ENCODE data around the gene GUK1. TPM values are rescaled to one million over a fixed set of nuclear protein-coding genes. Genes with fewer than 3 reads are reported as not detected.

The GUK1 gene
- total and polyA plus RNA-seq, 4 donors = 247 to 973 (median 454) TPM

- WGBS, 2 donors = 81% methylated on average over 13 to 15 of the region's 15 CpGs
- peak; percentile 42 to 53 for DNase-seq
- H3K36me3 ChIP-seq (ENCODE audit: control insufficient read depth in 1 of 2, insufficient read depth in 2 of 2, low read length in 1 of 2) = no peaks in the 10 kb centered on the region
- no peak overlapping the region for H3K27ac ChIP-seq (ENCODE audit: low read depth in 1 of 2, low read length in 2 of 2)
- H3K9me3 ChIP-seq (ENCODE audit: control insufficient read depth, low read length) = no peaks in the 10 kb centered on the region
- H3K4me1 ChIP-seq (ENCODE audit: control insufficient read depth in 1 of 2, insufficient read depth in 2 of 2, low read length in 2 of 2) = no peaks in the 10 kb centered on the region
- no peak overlapping the region for H3K4me3 ChIP-seq (ENCODE audit: low read length in 2 of 2)
- no peaks in the 10 kb centered on the region for H3K27me3 ChIP-seq (ENCODE audit: control insufficient read depth in 1 of 2, insufficient read depth in 2 of 2, low read length in 1 of 2)
- no peak for ATAC-seq (ENCODE audit: low FRiP score)
- intact Hi-C loops (cut with DNase I) = loop anchor here in 1 of 2 donors (10.0 kb wide), 1 partner anchor 375 kb away; no protein-coding TSS in a partner anchor
These were observed 20.2 kb downstream of the GUK1 start for GRCh38 chr1:228160201-228160761.

GRCh38 chr1:228161362-228161761 is 21.3 kb downstream of the GUK1 start:
- H3K27ac ChIP-seq (ENCODE audit: low read depth in 1 of 2, low read length in 2 of 2) = no peak overlapping the region
- intact Hi-C loops (cut with DNase I) = loop anchor here in 1 of 2 donors (10.0 kb wide), 1 partner anchor 377 kb away; no protein-coding TSS in a partner anchor
- DNase-seq = no peak
- no peaks in the 10 kb centered on the region for H3K9me3 ChIP-seq (ENCODE audit: control insufficient read depth, low read length)
- no peaks in the 10 kb centered on the region for H3K4me1 ChIP-seq (ENCODE audit: control insufficient read depth in 1 of 2, insufficient read depth in 2 of 2, low read length in 2 of 2)
- H3K36me3 ChIP-seq (ENCODE audit: control insufficient read depth in 1 of 2, insufficient read depth in 2 of 2, low read length in 1 of 2) = no peaks in the 10 kb centered on the region
- no peaks in the 10 kb centered on the region for H3K27me3 ChIP-seq (ENCODE audit: control insufficient read depth in 1 of 2, insufficient read depth in 2 of 2, low read length in 1 of 2)
- WGBS, 2 donors = 53 to 58% methylated on average over 6 to 7 of the region's 7 CpGs
- H3K4me3 ChIP-seq (ENCODE audit: low read length in 2 of 2) = no peak overlapping the region
- ATAC-seq (ENCODE audit: low FRiP score) = no peak

GRCh38 chr1:228161866-228162265 is 21.8 kb downstream of the GUK1 start:
- DNase-seq (no peak), ATAC-seq (ENCODE audit: low FRiP score) (no peak)
- 78% methylated on average over 9 of the region's 9 CpGs for WGBS, 2 donors
- Histone ChIP-seq H3K4me3 (ENCODE audit: low read length in 2 of 2) (no peak overlapping the region), H3K4me1 (ENCODE audit: control insufficient read depth in 1 of 2, insufficient read depth in 2 of 2, low read length in 2 of 2) (no peaks in the 10 kb centered on the region), H3K27me3 (ENCODE audit: control insufficient read depth in 1 of 2, insufficient read depth in 2 of 2, low read length in 1 of 2) (no peaks in the 10 kb centered on the region), H3K27ac (ENCODE audit: low read depth in 1 of 2, low read length in 2 of 2) (no peak overlapping the region), H3K36me3 (ENCODE audit: control insufficient read depth in 1 of 2, insufficient read depth in 2 of 2, low read length in 1 of 2) (no peaks in the 10 kb centered on the region), H3K9me3 (ENCODE audit: control insufficient read depth, low read length) (no peaks in the 10 kb centered on the region)
- intact Hi-C loops (cut with DNase I) = loop anchor here in 1 of 2 donors (10.0 kb wide), 1 partner anchor 377 kb away; no protein-coding TSS in a partner anchor

- H3K36me3 ChIP-seq (ENCODE audit: control insufficient read depth in 1 of 2, insufficient read depth in 2 of 2, low read length in 1 of 2) = no peaks in the 10 kb centered on the region
- no peaks in the 10 kb centered on the region for H3K4me1 ChIP-seq (ENCODE audit: control insufficient read depth in 1 of 2, insufficient read depth in 2 of 2, low read length in 2 of 2)
- no peaks in the 10 kb centered on the region for H3K27me3 ChIP-seq (ENCODE audit: control insufficient read depth in 1 of 2, insufficient read depth in 2 of 2, low read length in 1 of 2)
- intact Hi-C loops (cut with DNase I) = loop anchor here in 1 of 2 donors (10.0 kb wide), 1 partner anchor 378 kb away; no protein-coding TSS in a partner anchor
- H3K27ac ChIP-seq (ENCODE audit: low read depth in 1 of 2, low read length in 2 of 2) = no peak overlapping the region
- H3K9me3 ChIP-seq (ENCODE audit: control insufficient read depth, low read length) = no peaks in the 10 kb centered on the region
- H3K4me3 ChIP-seq (ENCODE audit: low read length in 2 of 2) = no peak overlapping the region
- ATAC-seq (ENCODE audit: low FRiP score) (no peak), DNase-seq (no peak)
- 34% methylated on average over 13 to 14 of the region's 14 CpGs for WGBS, 2 donors
These were observed 22.4 kb downstream of the GUK1 start for GRCh38 chr1:228162286-228163006.

GRCh38 chr1:228163007-228163753 is 23.1 kb downstream of the GUK1 start:
- Histone ChIP-seq H3K9me3 (ENCODE audit: control insufficient read depth, low read length) (no peaks in the 10 kb centered on the region), H3K27ac (ENCODE audit: low read depth in 1 of 2, low read length in 2 of 2) (no peak overlapping the region), H3K27me3 (ENCODE audit: control insufficient read depth in 1 of 2, insufficient read depth in 2 of 2, low read length in 1 of 2) (no peaks in the 10 kb centered on the region), H3K4me3 (ENCODE audit: low read length in 2 of 2) (no peak overlapping the region), H3K36me3 (ENCODE audit: control insufficient read depth in 1 of 2, insufficient read depth in 2 of 2, low read length in 1 of 2) (no peaks in the 10 kb centered on the region), H3K4me1 (ENCODE audit: control insufficient read depth in 1 of 2, insufficient read depth in 2 of 2, low read length in 2 of 2) (no peaks in the 10 kb centered on the region)
- intact Hi-C loops (cut with DNase I) = loop anchor here in 1 of 2 donors (10.0 kb wide), 1 partner anchor 378 kb away; no protein-coding TSS in a partner anchor
- 50 to 53% methylated on average over 30 of the region's 30 CpGs for WGBS, 2 donors
- DNase-seq (no peak), ATAC-seq (ENCODE audit: low FRiP score) (no peak)

- no peak overlapping the region for H3K4me3 ChIP-seq (ENCODE audit: low read length in 2 of 2)
- no peak for ATAC-seq (ENCODE audit: low FRiP score)
- H3K36me3 ChIP-seq (ENCODE audit: control insufficient read depth in 1 of 2, insufficient read depth in 2 of 2, low read length in 1 of 2) = no peaks in the 10 kb centered on the region
- H3K9me3 ChIP-seq (ENCODE audit: control insufficient read depth, low read length) = no peaks in the 10 kb centered on the region
- H3K27me3 ChIP-seq (ENCODE audit: control insufficient read depth in 1 of 2, insufficient read depth in 2 of 2, low read length in 1 of 2) = no peaks in the 10 kb centered on the region
- H3K4me1 ChIP-seq (ENCODE audit: control insufficient read depth in 1 of 2, insufficient read depth in 2 of 2, low read length in 2 of 2) = no peaks in the 10 kb centered on the region
- intact Hi-C loops (cut with DNase I) = loop anchor here in 1 of 2 donors (10.0 kb wide), 1 partner anchor 379 kb away; no protein-coding TSS in a partner anchor
- WGBS, 2 donors = 91 to 95% methylated on average over 10 of the region's 10 CpGs
- DNase-seq = peak in 1 of 2 donors; percentile 48
- no peak overlapping the region for H3K27ac ChIP-seq (ENCODE audit: low read depth in 1 of 2, low read length in 2 of 2)
These were observed 23.9 kb downstream of the GUK1 start for GRCh38 chr1:228163776-228164519.

GRCh38 chr1:228164561-228165371 is 24.7 kb downstream of the GUK1 start:
- ATAC-seq (ENCODE audit: low FRiP score) (no peak), DNase-seq (peak in 1 of 2 donors; percentile 59)
- Histone ChIP-seq H3K4me1 (ENCODE audit: control insufficient read depth in 1 of 2, insufficient read depth in 2 of 2, low read length in 2 of 2) (no peaks in the 10 kb centered on the region), H3K27me3 (ENCODE audit: control insufficient read depth in 1 of 2, insufficient read depth in 2 of 2, low read length in 1 of 2) (no peaks in the 10 kb centered on the region), H3K36me3 (ENCODE audit: control insufficient read depth in 1 of 2, insufficient read depth in 2 of 2, low read length in 1 of 2) (no peaks in the 10 kb centered on the region), H3K9me3 (ENCODE audit: control insufficient read depth, low read length) (no peaks in the 10 kb centered on the region), H3K27ac (ENCODE audit: low read depth in 1 of 2, low read length in 2 of 2) (peak overlapping the region in 1 of 2 donors; percentile 21), H3K4me3 (ENCODE audit: low read length in 2 of 2) (peak overlapping the region in 1 of 2 donors; percentile 15)
- 55 to 58% methylated on average over 20 of the region's 20 CpGs for WGBS, 2 donors
- intact Hi-C loops (cut with DNase I) = loop anchor here in 1 of 2 donors (1.0 to 10.0 kb wide), 3 partner anchors 24 to 380 kb away; partner anchors contain the start of gene GUK1

Data from aorta (tissue), 5 donors.